ENCODE measurements around the gene LZTS3.
"Not testable (repeated sequence)": the region's sequence is repeated elsewhere in the genome, so short reads cannot be mapped to it uniquely, and the experiment has no call there.

Gene LZTS3

DNA sequence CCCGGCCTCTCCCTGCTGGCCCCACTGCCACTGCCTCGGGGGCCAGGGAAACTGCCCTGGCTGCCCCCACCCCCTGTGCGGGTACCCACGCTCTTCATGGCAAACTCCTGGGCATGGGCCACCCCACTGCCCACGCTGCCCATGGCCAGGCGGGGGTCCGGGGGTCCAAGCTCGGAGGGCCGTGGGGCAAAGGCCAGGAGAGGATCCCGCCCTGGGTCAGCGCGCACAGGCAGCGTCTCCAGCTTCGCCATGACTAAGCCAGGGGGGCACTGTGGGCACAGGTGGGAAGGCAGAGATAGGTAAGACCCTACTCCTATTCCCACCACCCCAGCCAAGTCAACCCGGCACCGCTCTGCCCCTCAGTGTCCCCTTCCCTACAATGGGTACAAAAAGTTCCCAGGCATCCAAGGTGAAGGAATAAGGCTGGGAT lies 6.4 kb downstream of the LZTS3 start:
- no peak for DNase-seq

DNA sequence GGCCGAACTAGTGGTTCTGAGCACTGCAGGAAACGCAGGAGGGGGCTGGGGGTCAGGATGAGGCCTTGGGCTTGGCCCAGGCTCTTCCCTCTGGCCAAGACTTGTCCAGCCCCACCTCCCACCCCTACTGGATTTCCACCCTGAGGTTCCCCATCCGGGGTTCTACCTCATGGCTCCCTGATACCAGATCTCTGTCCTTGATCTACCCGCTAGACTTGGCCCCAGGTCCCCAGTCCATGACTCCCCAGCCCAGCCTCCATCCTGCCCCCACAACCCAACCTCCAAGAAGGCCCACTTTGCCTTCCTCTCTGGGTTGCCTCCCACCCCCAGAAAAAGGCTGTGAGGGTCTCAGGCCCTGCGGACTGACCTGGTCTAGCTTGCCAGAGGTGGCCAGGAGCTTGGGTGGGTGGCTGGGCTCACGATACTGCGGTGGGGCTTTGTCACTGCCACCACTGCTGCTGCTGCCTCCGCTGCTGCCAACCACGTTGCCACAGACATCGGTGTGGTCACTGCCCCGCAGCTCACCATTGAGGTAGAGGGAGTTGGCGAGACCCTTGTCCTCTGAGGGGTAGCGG lies 6.9 kb downstream of the LZTS3 start:
- DNase-seq, result no peak

DNA sequence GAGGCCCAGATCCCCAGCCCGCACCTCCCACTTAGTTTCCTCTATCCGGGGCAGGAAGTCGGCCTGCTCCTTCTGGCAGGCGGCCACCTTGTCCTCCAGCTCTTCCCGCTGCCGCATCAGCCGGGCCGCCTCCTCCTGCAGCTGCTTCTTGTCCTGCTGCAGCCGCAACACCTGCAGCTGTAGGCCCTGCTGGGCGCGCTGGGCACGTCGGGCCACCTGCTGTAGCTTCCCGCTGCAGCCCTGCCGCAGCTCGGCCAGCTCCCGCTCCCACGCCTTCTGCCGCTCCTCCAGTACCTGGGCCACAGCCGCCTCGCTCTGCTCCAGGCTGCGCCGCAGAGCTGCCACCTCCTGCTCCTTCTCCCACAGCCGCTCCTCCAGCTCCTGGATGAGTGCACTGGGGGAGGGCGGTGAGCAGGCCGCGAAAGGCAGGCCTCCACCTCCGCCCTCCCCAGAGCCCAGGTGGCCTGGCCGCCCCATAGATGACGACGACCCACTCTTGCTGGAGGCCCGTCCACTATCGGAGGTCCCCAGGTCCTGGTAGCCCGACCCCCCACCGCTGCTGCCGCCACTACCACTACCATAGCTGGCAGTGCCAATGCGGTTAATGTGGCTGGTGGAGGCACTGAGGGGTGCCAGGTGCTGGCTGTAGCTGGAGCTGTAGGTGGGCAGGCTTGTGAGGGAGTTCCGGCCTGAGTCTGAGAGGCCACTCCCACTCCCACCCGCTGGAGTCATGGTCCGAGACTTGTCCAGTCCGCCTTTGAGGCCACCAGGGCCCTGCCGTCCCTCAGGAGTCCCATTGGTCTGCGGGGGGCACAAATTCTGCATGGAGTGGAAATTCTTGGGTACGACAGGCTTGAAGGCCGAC lies 7.6 kb downstream of the LZTS3 start:
- DNase-seq, result no peak

DNA sequence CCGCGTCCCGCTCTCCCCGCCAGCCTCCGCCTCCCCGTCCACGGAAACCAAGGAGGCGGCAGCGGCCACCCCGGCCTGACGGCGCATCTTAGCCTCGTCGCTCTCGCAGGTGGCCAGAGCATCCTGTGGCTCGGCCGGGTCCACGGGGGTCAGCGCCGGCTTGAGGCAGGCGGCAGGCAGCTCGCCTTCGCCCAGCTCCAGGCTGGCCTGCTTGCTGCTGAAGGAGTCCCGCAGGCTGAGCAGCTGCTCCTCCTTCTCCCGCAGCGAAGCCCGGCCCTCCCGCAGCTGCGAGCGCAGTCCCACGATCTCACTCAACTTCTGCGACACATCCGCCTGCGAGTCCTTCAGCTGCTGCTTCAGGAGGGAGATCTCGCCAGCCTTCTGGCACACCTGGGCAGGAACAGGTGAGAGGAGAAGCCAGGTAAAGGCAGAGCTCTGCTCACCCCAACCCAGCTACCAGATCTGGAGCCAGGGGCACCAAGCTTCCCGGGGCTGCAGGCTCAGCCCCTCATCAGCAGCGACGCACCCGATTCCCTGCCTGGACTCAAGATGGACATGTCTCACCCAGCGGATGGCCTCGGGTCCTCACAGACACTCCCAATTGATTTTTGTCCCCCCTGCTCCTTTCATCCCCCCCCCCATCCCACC lies 8.5 kb downstream of the LZTS3 start:
- no peak for DNase-seq

DNA sequence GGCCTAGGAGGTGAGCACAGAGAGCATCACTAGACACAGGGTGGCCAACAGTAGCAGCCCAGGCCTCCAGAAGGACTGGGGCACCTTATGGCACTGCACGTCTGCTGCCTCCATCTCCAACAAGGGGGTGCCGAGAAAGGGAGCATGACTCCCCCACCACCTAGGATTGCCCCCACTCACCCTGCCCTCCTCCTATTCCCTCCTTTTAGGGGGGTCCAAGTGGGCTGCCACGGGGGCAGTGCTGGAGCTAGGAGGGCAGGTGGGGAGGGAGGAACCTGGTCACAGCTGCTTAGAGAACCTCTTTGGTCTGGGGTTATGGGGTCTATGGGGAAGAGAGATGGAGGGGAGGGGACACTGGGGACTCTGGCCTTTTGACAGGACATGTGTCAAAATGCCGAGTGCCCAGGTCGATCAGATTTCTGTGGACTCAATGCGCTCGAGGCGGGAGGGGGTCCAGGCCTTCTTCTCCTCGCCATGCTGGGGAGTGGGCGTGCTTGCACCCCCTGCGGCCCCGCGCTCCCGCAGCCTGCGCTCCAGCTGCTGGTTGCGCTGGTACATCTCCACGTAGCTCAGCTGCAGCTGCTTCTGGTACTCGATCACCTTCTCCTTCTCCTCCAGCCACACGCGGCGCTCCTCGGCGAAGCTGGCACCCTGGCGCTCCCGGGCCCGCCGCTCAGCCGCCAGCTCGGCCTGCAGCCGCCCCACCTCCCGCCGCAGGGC lies 9.1 kb downstream of the LZTS3 start:
- no peak for DNase-seq

DNA sequence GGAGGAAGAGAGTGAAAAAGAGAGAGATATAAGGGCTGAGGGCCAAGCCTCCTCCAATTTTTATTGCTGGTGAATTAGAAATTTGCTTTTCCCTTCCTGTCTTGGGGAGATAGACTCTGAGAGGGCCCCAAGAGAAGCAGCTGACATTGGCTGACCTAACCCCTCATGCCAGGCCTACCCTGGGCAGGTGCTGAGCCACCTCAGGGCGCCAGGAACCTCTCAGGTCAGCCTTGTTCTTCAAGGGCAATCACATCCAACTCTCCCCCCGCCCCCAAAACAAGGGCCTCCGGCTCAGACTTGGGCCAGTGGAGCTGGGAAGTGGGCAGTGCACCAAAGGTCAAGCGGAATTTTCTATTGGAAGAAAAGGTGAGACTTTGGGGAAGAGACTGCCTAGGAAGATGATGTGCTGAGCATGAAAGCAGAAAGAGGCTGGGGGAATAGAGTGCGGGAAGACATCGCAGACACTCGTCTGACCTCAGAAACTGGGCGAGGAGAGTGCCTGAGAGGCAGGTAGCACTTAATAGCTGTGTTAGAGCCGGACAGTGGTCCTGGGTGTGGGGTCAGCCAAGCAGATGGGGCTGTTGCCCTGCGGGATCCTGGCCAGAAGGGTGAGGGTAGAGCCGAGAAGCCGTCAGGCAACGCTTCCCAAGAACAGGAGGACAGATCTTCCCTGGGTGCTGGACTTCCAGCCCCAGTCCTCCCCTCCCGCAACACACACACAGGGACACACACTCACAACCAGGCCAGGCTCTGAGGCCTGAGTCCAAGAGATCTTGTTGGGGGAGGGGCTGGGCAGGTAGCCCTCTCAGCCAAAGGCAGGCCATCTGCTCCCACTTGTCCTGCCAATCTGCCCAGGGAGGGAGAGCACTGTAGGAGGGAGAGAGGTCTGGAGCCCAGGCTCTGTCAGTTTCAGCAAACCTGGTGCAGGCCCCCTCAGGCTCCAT lies 10.0 kb downstream of the LZTS3 start:
- DNase-seq, result no peak

DNA sequence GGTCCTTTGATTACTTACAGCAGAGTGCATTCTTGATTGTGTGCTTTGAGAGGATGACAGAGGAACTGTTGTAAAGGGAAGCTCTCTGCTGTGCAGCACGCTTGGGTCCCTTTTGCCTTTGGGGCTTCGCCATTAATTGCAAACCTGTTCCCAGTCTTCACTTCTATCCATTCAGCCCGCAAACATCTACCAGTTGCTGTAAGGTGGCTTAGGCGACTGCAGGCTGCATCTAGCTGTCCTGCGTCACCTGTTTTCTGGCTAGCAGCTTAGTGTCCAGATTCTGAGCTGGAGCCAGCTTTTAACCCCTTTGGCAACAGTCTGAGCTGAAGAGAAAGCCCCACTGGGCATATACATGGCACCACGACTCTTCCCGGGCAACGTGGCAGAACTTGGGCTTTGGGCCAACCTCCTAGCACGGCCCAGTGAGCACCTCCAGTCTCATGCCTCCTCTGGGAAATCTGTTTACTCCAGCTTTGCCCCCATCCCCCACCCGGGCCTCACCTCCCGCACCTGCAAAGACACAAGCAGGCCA lies 11.2 kb downstream of the LZTS3 start:
- DNase-seq, result no peak

DNA sequence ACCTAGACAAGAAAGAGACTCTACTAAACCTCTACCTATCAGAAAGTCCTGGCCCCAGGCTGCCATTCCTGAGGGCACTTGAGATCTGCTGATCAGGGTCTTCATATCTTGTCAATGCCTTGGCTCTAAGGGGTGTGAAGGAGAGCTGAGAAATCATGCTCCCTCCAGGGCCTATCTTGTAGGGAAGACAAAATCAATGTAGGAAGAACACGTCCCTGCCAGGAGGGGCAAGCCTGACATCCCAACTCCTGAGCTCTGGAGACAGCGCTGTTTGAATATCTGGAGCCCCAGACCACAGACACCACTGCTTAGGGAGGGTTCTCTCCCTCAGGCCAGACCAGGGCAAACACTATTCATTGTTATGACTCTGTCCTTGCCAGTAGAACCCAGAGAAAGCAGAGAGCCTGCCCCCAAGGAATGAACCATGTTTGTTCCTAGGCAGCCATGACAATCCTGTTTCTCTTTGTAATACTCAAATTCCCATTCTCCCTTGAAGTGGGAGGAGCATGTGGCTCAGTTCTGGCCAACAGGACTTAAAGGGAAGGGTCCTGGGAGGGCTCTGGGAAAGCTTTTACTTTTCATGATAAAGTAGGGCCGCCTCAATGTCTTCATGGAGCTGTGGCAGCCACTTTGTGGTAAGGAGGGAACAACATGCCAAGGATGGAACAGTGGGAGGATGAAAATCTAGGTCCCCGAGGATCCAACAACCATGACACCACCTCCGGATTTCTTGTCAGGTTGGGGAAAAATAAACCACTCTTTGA lies 11.9 kb downstream of the LZTS3 start:
- no peak for DNase-seq

DNA sequence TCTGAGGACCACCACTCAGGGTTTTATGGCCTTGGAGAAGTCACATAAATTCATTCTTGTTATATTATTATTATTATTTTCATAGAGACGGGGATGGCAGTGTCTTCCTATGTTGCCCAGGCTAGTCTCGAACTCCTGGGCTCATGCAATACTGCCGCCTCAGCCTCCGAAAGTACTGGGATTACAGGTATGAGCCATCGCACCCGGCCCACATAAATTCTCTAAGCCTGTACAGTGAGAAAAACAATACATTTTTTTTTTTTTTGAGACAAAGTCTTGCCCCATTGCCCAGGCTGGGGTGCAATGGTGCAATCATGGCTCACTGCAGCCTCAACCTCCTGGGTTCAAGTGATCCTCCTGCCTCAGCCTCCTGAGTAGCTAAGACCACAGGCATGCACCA lies 12.9 kb downstream of the LZTS3 start:
- DNase-seq, result no peak

DNA sequence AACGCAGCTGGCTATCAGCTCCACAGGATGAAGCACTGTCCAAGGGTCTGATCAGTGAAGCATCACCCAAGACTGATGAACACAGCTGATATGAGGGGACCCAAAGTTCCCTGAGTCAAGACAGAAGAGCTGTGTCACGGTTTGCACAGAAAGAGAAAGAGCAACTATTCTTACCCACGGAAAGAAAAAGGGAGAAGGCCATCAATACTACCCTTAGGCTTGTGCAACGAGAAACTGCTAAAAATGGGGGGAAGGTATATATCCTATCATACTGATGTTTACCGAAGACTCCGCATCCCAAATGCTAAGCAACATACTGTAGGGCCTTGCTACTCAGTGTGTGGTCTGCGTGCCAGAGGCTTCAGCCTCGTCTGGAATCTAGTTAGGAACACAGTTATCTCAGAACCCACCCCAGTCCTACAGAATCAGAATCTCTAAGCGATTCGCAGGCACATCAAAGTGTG lies 14.3 kb downstream of the LZTS3 start:
- DNase-seq, result no peak

DNA sequence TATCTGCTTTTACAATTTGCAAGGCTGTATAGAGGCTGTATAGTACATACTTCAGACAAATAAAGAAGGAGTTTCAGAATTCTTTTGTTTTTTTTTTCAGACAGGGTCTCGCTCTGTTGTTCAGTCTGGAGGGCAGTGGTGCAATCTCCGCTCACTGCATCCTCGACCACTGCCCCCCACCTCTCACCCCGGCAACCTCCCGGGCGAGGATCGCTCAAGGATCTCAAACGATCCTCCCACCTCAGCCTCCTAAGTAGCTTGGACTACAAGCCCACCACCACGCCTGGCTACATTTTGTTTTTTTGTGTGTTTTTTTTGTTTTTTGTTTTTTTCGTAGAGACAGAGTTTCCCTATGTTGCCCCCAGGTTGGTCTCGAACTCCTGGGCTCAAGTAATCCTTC lies 15.5 kb downstream of the LZTS3 start:
- no peak for DNase-seq

DNA sequence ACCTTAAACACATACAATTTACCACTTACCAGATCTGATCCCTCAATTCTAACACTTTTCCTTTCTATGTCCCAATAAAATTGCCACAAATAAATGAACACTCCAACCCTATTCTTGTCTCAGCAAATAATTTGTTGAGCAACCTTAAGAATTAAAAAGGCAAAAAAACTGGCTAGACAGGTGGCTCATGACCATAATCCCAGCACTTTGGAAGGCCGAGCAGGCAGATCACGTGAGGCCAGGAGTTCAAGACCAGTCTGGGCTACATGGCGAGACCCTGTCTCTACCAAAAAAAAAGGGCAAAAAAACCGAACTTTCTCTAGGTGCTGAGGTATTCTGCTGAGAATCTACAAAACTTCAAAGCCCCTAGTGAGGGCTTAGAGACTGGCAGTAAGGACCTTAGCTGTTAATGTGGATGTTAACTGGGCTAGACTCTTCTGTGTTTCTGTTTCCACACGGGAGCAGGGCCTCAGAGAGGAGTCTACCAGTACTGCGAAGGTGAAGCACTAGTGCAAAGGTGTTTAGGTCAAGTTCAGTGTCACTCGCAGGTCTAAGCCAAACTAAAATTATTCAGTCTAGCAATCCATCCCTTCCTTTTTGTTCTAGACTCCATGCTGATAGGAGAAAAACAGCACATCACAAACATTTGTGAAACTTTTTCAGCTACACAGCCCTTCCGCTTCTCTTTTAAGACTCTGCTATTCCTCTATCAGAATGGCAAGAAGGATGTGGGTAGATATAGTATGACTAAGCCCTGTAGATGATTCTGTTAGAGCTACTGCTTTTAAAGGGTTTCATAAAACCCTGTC lies 16.3 kb downstream of the LZTS3 start:
- no peak for DNase-seq

DNA sequence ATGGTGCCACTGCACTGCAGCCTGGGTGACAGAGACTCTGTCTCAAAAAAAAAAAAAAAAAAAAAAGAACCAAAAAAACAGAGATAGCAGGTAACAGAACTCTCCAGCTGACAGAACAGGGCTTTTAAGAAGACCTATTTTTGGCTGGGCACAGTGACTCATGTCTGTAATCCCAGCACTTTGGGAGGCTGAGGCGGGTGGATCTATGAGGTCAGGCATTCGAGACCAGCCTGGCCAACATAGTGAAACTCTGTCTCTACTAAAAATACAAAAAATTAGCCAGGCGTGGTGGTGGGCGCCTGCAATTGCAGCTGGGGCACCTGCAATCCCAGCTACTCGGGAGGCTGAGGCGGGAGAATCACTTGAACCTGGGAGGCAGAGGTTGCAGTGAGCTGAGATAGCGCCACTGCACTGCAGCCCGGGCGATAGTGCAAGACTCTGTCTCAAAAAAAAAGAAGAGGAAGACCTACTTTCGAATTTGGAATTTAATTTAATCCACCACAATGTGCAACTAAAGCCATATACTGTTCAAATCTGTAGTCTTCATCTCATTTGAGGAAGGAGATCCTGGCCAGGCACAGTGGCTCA lies 21.2 kb downstream of the LZTS3 start:
- not testable (repeated sequence) for DNase-seq

DNA sequence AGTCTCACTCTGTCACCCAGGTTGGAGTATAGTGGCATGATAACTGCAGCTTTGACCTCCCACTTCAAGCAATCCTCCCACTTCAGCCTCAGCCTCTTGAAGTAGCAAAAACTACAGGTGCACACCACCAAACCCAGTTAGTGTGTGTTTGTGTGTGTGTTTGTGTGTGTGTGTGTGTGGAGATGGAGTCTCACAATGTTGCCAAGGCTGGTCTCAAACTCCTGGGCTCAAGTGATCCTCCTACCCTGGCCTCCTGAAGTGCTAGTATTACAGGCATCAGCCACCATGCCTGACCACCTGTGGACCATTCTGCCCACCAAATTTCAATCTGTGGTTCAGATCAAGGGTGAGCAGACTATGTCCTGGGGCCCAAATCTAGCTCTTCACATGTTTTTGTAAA lies 22.4 kb downstream of the LZTS3 start:
- DNase-seq, result no peak

DNA sequence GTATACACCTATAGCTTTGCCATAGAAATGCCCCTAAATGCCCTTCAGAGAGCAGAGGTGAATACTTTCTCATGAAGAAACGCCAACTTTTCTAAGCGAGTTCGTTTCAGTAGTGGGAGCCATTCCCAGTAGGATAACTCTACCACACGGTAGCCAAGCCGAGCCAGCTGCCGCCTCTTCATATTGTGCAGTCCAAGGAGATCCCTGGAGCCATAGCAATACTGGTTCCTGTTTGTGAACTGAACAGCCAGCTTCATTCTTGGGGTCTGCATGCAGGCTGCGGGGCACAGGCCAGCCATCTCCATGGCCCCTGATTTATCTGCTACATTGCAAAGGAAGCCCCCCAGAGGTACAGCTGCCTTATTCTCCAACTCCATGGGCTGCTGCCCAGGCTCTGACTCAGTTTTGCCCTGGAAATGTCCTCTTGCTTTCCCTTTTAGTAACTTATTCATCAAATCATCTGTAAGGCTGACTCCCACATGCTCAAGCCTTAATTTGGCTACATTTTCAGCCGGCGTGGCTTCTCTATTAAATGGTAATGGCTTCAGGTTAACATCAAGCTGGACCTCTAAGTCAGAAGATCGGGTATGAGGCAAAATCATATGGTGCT lies 26.5 kb downstream of the LZTS3 start:
- DNase-seq, result no peak

DNA sequence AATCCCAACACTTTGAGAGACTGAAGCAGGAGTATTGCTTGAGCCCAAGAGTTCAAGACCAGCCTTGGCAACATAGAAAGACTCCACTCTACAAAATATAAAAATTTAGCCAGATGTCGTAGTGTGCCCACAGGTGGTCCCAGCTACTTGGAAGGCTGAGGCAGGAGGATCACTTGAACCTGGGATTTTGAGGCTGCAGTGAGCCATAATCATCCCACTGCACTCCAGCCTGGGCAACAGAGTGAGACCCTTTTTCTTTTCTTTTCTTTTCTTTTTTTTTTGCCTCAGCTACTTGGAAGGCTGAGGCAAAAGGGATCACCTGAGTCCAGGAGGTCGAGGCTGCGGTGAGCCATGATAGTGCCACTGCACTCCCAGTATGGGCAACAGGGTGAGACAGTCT lies 31.6 kb downstream of the LZTS3 start:
- no peak for DNase-seq

DNA sequence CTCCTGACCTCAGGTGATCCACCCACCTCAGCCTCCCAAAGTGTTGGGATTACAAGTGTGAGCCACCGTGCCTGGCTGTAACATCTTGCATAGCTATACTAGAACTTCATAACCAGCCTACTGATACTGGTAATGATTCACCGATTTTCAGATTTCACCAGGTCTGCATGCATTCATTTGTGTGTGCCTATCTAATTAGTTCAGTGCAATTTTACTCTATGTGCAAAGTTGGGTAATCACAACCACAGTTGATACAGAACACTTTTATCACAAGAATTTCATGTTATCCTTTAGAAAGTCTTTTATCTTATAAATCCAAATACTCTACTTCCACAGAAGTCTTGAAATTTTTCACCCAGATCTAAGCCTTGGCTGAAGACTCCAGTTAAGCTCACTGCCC lies 35.9 kb downstream of the LZTS3 start:
- no peak for DNase-seq

DNA sequence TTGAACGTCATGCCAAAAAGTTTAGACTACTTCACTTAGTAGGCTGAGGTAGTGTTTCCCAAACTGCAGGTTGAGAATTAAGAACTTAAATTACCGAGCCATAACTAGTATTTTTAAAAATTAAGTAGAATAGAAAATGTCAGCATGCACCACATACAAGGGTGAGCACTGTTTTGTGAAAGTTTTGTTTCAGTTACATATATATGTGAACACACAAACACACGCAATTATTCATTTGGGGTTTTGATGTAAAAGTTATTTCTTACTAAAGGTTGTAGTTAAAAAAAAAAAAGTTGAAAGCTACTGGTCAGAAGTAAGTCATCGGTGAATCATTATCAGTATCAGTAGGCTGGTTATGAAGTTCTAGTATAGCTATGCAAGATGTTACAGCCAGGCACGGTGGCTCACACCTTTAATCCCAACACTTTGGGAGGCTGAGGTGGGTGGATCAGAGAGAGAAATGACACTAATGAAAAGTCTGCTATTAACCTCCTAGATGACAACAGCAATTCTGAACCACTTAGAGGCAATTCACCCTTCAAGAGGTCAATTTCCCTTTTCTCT lies 37.8 kb downstream of the LZTS3 start:
- DNase-seq, result no peak

DNA sequence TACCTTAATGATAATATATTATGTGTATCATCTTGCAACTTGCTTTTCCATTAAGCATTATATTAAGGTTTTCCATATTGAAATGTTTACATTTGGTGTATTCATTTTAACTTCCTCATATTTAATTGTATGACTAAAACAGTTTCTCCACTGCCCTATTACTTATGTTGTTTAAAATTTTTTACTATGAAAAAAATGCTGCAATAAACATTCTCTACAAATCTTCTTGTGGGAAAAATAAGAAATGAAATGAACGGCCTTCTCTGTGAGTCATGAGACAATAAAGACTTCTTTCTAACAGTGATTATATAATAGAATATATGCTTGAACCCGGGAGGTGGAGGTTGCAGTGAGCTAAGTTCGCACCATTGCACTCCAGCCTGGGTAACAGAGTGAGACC lies 39.2 kb downstream of the LZTS3 start:
- DNase-seq, result no peak
